Right cardiac atrium (tissue), 5 donors: ENCODE data around the gene DSCAML1. TPM values are rescaled to one million over a fixed set of nuclear protein-coding genes. Genes with fewer than 3 reads are reported as not detected.
"Not testable (repeated sequence)": the region's sequence is repeated elsewhere in the genome, so short reads cannot be mapped to it uniquely, and the experiment has no call there.

ENCODE experiments used
- ATAC-seq, 2 donors: fragments of 200-7000 bp; cut with Tn5 transposase; one replicate each; pipeline versions ENCODE4 v1.8.0 to v1.9.1; 2020; ENCODE audit warnings: moderate library complexity in 2 of 2, mild to moderate bottlenecking in 1 of 2
- DNase-seq, 3 donors: peaks; one replicate each; pipeline ENCODE4 v3.0.0-alpha.2; 2020
- H3K27ac ChIP-seq: one replicate; pipeline ENCODE4 v1.5.1; 2013; ENCODE audit warnings: mild to moderate bottlenecking, low read length, control low read depth, moderate library complexity
- H3K27me3 ChIP-seq: one replicate; pipeline ENCODE4 v1.6.1; 2013; ENCODE audit not compliant: control insufficient read depth, insufficient read depth
- H3K4me1 ChIP-seq: one replicate; pipeline ENCODE4 v1.6.1; 2013; ENCODE audit warnings: low read length; ENCODE audit not compliant: control insufficient read depth, insufficient read depth
- H3K4me3 ChIP-seq: one replicate; pipeline ENCODE4 v1.5.1; 2013; ENCODE audit warnings: low read length, control low read depth
- H3K9me3 ChIP-seq: one replicate; pipeline ENCODE4 v1.6.1; 2013; ENCODE audit warnings: low read length; ENCODE audit not compliant: control insufficient read depth
- WGBS: extraction: QIAGEN DNeasy Blood & Tissue Kit; methylation state at CpG from one replicate; pipeline ENCODE4 v1.1.7; 2013; 5-methylcytosine and 5-hydroxymethylcytosine counted together
- intact Hi-C, 4 donors: fragments of 100-400 bp; cut with DNase I; formaldehyde crosslinking; loops; one replicate each; pipeline versions ENCODE4 v1.11.0 to v1.14.0; 2022 to 2023
- polyA plus RNA-seq: library from polyadenylated mRNA; stranded (reverse); fragments of 200-250 nt; gene quantifications from one replicate; pipeline ENCODE4 v1.2.3, GENCODE V29; 2013
- total RNA-seq, 4 donors: library from RNA; stranded (reverse); fragmentation: NEBNext Ultra II Directional; extraction: Animal tissue kit (Norgen Biotek cat#: 25700); gene quantifications; one replicate each; pipeline ENCODE4 v1.2.1, GENCODE V29; 2021
- donor health status: healthy with polysubstance abuse.
- donor health status: DM: no; HTN: yes; CAD: no.
- donor health status: DM: no; HTN: no; CAD: no.
- donor health status: DM: no; HTN: yes; CAD: no; lungs with severe emphysema.
- donor health status: DM: yes; HTN: yes; CAD: no.

The DSCAML1 gene
- total and polyA plus RNA-seq, 5 donors, result 0.45 to 1.4 (median 0.96) TPM

DNA sequence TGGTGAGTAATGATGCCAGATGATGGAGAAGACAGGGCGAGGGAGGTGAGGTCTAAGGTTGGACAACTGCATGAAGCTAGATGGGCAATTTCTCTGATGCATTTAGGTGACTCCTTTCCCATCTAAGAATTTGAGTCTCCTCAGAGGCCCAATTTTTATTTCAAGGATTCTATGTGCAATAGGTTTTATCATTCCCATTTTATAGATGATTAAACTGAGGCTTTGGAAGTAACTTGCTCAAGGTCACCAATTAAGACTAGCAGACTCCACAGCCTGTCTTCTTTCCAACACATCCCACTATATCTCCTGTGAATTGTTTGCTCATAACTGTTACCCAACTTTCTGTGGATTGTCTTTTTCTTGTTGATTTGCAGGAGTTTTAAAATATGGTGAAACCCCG lies 28.5 kb downstream of the DSCAML1 start:
- no peak for ATAC-seq
- H3K9me3 ChIP-seq, result no peaks in the 10 kb centered on the region
- no peaks in the 10 kb centered on the region for H3K4me1 ChIP-seq
- H3K27me3 ChIP-seq, result no peaks in the 10 kb centered on the region
- intact Hi-C loops, result no loop called here
- no peak overlapping the region for H3K27ac ChIP-seq
- over 99% methylated on average over 2 of the region's 2 CpGs for WGBS
- no peak overlapping the region for H3K4me3 ChIP-seq
- no peak for DNase-seq

GRCh38 chr11:117767071-117767470 lies 29.9 kb downstream of the DSCAML1 start:
- Histone ChIP-seq H3K27ac (no peak overlapping the region), H3K4me1 (no peaks in the 10 kb centered on the region), H3K9me3 (no peaks in the 10 kb centered on the region), H3K27me3 (no peaks in the 10 kb centered on the region), H3K4me3 (no peak overlapping the region)
- ATAC-seq (no peak), DNase-seq (no peak)
- WGBS, result 93% methylated on average over 10 of the region's 10 CpGs
- intact Hi-C loops, result no loop called here

GRCh38 chr11:117766576-117766975 lies 30.4 kb downstream of the DSCAML1 start:
- Histone ChIP-seq H3K27ac (no peak overlapping the region), H3K27me3 (no peaks in the 10 kb centered on the region), H3K4me1 (no peaks in the 10 kb centered on the region), H3K9me3 (no peaks in the 10 kb centered on the region), H3K4me3 (no peak overlapping the region)
- intact Hi-C loops, result no loop called here
- WGBS, result 94% methylated on average over 10 of the region's 10 CpGs
- ATAC-seq, result no peak
- no peak for DNase-seq

- ATAC-seq, result no peak
- Histone ChIP-seq H3K4me3 (no peak overlapping the region), H3K9me3 (no peaks in the 10 kb centered on the region), H3K27ac (no peak overlapping the region), H3K27me3 (no peaks in the 10 kb centered on the region), H3K4me1 (no peaks in the 10 kb centered on the region)
- 90% methylated on average over 9 of the region's 9 CpGs for WGBS
- intact Hi-C loops, result no loop called here
- DNase-seq, result no peak
Observed at GRCh38 chr11:117766026-117766425, 31.0 kb downstream of the DSCAML1 start.

DNA sequence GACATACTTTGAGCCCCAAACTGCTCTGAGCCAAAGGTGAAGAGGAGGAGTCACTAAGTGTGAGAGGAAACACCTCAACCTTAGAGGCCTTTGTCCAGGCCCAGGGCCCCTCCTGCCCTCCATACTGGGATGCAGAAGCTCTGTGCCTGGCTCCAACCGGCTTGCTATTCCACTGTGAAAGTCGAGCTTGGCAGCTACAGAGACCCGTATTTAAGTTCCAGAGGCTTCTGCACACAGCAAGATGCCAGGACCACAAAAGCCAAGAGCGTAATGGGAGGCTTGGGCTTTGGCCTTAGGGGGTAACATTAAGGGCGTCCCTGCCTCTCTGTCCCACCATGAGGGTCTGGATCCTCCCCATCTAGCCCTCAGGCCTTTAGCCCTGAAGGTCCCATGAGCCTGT lies 31.9 kb downstream of the DSCAML1 start:
- Histone ChIP-seq H3K9me3 (no peaks in the 10 kb centered on the region), H3K4me1 (no peaks in the 10 kb centered on the region), H3K27ac (no peak overlapping the region), H3K4me3 (no peak overlapping the region), H3K27me3 (no peaks in the 10 kb centered on the region)
- intact Hi-C loops, result no loop called here
- DNase-seq (no peak), ATAC-seq (no peak)
- whole genome bisulfite sequencing, result 80% methylated on average over 5 of the region's 5 CpGs

GRCh38 chr11:117763465-117763864 lies 33.6 kb downstream of the DSCAML1 start:
- intact Hi-C loops, H3K27me3 ChIP-seq, H3K4me1 ChIP-seq, ATAC-seq, DNase-seq, H3K9me3 ChIP-seq, H3K27ac ChIP-seq, H3K4me3 ChIP-seq: not testable (repeated sequence)
- WGBS, result 77% methylated on average over 5 of the region's 5 CpGs

GRCh38 chr11:117761993-117762392 lies 35.0 kb downstream of the DSCAML1 start:
- Histone ChIP-seq H3K4me3 (no peak overlapping the region), H3K27me3 (no peaks in the 10 kb centered on the region), H3K4me1 (no peaks in the 10 kb centered on the region), H3K27ac (no peak overlapping the region), H3K9me3 (no peaks in the 10 kb centered on the region)
- ATAC-seq (no peak), DNase-seq (no peak)
- WGBS, result 61% methylated on average over 7 of the region's 7 CpGs
- intact Hi-C loops, result no loop called here

GRCh38 chr11:117759305-117759704 lies 37.7 kb downstream of the DSCAML1 start:
- Histone ChIP-seq H3K9me3 (no peaks in the 10 kb centered on the region), H3K27ac (no peak overlapping the region), H3K4me1 (no peaks in the 10 kb centered on the region), H3K4me3 (no peak overlapping the region), H3K27me3 (no peaks in the 10 kb centered on the region)
- 86% methylated on average over 8 of the region's 8 CpGs for WGBS
- intact Hi-C loops, result no loop called here
- DNase-seq (no peak), ATAC-seq (no peak)

GRCh38 chr11:117754030-117754429 lies 43.0 kb downstream of the DSCAML1 start:
- Histone ChIP-seq H3K27me3 (no peaks in the 10 kb centered on the region), H3K4me3 (no peak overlapping the region), H3K9me3 (no peaks in the 10 kb centered on the region), H3K27ac (no peak overlapping the region), H3K4me1 (no peaks in the 10 kb centered on the region)
- DNase-seq (no peak), ATAC-seq (no peak)
- intact Hi-C loops, result no loop called here
- 81% methylated on average over 4 of the region's 4 CpGs for WGBS

GRCh38 chr11:117752721-117753237 lies 44.2 kb downstream of the DSCAML1 start:
- Histone ChIP-seq H3K9me3 (no peaks in the 10 kb centered on the region), H3K27me3 (no peaks in the 10 kb centered on the region), H3K27ac (no peak overlapping the region), H3K4me3 (no peak overlapping the region), H3K4me1 (no peaks in the 10 kb centered on the region)
- 87% methylated on average over 9 of the region's 9 CpGs for WGBS
- intact Hi-C loops, result no loop called here
- DNase-seq, result no peak
- no peak for ATAC-seq

- ATAC-seq (no peak), DNase-seq (no peak)
- WGBS, result 91% methylated on average over 2 of the region's 2 CpGs
- intact Hi-C loops, result no loop called here
- Histone ChIP-seq H3K27me3 (no peaks in the 10 kb centered on the region), H3K9me3 (no peaks in the 10 kb centered on the region), H3K4me3 (no peak overlapping the region), H3K27ac (no peak overlapping the region), H3K4me1 (no peaks in the 10 kb centered on the region)
Observed at GRCh38 chr11:117752071-117752470, 44.9 kb downstream of the DSCAML1 start.
